Retinal pigment epithelial cell (primary cell): Measurements from ENCODE around the gene SSTR5.

Source experiments
- DNase-seq: peaks from one replicate; pipeline ENCODE4 v3.0.0-alpha.2; 2010; ENCODE audit warnings: low read depth
- H3K4me3 ChIP-seq: 2 replicates; pipeline ENCODE4 v1.5.1; 2011; ENCODE audit warnings: mild to moderate bottlenecking, low read length, control low read depth, moderate library complexity
- CTCF ChIP-seq: conservative IDR thresholded peaks from 2 replicates; pipeline ENCODE4 v1.5.1; 2011; ENCODE audit warnings: low read depth, low read length, control low read depth, inconsistent platforms

The SSTR5 gene

DNA sequence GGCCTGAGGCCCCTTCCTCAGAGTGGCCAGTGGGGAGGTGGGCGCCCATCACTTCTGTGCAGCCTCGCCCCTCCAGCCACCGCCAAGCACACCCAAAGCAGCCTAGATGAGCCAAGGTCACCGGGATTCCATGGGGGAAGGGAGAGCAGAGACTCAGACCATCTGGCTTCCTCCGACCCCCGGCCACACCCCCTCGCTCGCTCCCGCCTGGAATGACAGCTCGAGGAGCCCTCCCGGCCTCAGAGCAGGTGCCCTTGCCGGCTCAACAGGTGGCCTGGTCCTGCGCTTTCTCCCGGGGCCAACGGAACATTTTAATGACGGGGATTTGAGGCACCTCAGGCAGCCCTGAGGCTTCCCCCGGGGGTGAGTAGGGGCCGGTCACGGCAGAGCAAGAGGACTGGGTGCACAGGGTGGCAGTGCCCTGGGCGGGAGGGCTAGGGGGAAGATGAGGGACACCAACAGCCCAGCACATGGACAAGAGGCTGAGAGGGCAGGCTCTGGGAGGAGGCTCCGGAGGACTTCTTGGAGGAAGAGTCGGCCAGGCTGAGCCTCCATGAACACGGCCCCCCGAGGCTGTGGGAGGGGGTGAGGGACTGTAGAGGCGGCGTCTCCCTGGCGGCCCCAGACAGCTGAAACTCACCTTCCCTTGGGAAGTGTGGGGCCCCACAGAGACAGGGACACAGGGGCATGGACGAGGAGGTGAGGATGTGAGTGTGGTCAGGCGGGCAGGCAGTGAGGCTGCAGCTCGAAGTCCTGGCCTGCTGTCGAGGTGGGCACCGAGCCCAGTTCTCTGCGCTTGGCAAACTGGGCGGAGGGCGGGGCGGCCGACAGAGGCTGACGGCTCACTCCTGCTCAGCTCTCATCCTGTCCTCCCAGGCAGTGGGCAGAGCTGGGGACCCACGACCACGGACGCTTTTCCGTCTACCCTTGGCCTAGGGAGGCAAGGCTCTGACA, 36.0 kb downstream of the SSTR5 start:
- no peak for DNase-seq
- H3K4me3 ChIP-seq = no peak overlapping the region
- TF ChIP-seq CTCF = no peak

DNA sequence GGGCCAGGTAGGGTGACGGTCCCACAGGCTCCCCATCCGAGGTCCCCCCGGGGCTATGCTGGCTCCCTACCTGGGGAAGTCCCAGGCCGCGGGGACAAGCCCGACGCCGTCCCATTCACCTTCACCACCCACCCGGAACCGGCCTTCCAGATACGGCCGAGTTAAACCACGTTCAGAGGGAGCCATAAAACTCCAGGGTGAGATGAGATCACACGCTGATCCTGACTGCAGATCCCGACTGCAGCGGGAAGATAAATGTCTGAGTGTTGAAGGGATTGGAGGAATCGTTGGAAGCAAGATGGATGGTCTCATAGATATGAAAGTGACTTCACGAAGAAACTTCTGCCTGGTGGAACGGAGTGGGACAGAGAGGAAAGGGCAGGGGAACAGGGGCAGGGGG, 37.1 kb downstream of the SSTR5 start:
- H3K4me3 ChIP-seq = no peak overlapping the region
- no peak for TF ChIP-seq CTCF
- no peak for DNase-seq

GRCh38 chr16:1112506-1113184, 40.1 kb downstream of the SSTR5 start:
- DNase-seq = no peak
- no peak overlapping the region for H3K4me3 ChIP-seq
- no peak for TF ChIP-seq CTCF

DNA sequence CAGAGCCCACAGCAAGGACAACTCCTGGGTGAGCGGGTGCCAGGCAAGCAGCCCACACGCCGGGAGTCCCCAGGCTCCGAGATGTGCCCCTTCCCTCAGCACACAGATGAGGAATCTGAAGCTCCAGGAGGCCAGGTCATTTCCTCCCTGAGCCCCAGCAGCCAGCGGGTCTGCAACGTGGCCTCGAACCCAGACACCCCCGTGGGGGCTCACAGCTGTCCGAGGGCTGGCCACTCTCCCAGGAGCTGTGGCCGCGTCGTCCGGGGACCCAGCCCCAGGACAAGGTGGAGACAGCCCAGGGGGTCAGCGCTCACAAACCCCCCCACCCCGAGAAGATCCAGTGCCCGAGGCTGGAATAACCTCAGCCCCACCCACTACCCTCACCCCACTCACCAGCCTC, 40.9 kb downstream of the SSTR5 start:
- no peak for TF ChIP-seq CTCF
- H3K4me3 ChIP-seq = no peak overlapping the region
- DNase-seq = no peak

GRCh38 chr16:1113889-1114526, 41.5 kb downstream of the SSTR5 start:
- TF ChIP-seq CTCF = no peak
- H3K4me3 ChIP-seq = no peak overlapping the region
- no peak for DNase-seq

GRCh38 chr16:1116693-1117077, 44.1 kb downstream of the SSTR5 start:
- DNase-seq = no peak
- no peak for TF ChIP-seq CTCF
- no peak overlapping the region for H3K4me3 ChIP-seq
